KMS-11 (cell line): ENCODE data around the gene PCDHGB1.

Source experiments
- H2AFZ ChIP-seq: fragments of 200-600 bp; sonication (generic); 2 replicates; pipeline ENCODE4 v1.6.1; 2016; ENCODE audit warnings: antibody characterized with exemption, mixed run types, low read depth
- H3K27ac ChIP-seq: fragments of 200-600 bp; sonication (generic); 2 replicates; pipeline ENCODE4 v1.6.1; 2016; ENCODE audit warnings: mild to moderate bottlenecking, mixed run types
- H3K27me3 ChIP-seq: fragments of 200-600 bp; sonication (generic); 2 replicates; pipeline ENCODE4 v1.6.1; 2017; ENCODE audit warnings: mild to moderate bottlenecking, low read depth, mixed run types, moderate library complexity; ENCODE audit not compliant: insufficient read depth
- H3K36me3 ChIP-seq: fragments of 200-600 bp; sonication (generic); 2 replicates; pipeline ENCODE4 v1.6.1; 2017; ENCODE audit warnings: mild to moderate bottlenecking, mixed run types; ENCODE audit not compliant: insufficient read depth
- H3K4me1 ChIP-seq: fragments of 200-600 bp; sonication (generic); 2 replicates; pipeline ENCODE4 v1.6.1; 2016; ENCODE audit warnings: mild to moderate bottlenecking, low read depth, mixed run types; ENCODE audit not compliant: poor library complexity, severe bottlenecking
- H3K4me2 ChIP-seq: fragments of 200-600 bp; sonication (generic); 2 replicates; pipeline ENCODE4 v1.7.0; 2016; ENCODE audit warnings: mild to moderate bottlenecking, mixed run types
- H3K4me3 ChIP-seq: fragments of 200-600 bp; sonication (generic); IDR thresholded peaks from 2 replicates; pipeline ENCODE4 v1.6.1; 2017; ENCODE audit warnings: low read depth, low read length, mixed read lengths; ENCODE audit not compliant: insufficient read depth
- H3K79me2 ChIP-seq: fragments of 200-600 bp; sonication (generic); 2 replicates; pipeline ENCODE4 v1.6.1; 2016; ENCODE audit warnings: low read depth, mixed run types; ENCODE audit not compliant: insufficient read depth
- H3K9ac ChIP-seq: fragments of 200-600 bp; sonication (generic); 2 replicates; pipeline ENCODE4 v1.6.1; 2016; ENCODE audit warnings: mild to moderate bottlenecking, mixed run types
- H4K20me1 ChIP-seq: fragments of 200-600 bp; sonication (generic); 2 replicates; pipeline ENCODE4 v1.6.1; 2016; ENCODE audit warnings: mild to moderate bottlenecking, mixed run types; ENCODE audit not compliant: insufficient read depth
- CTCF ChIP-seq: fragments of 200-600 bp; sonication (generic); conservative IDR thresholded peaks from 2 replicates; pipeline ENCODE4 v1.6.1; 2017; ENCODE audit warnings: low read depth, mild to moderate bottlenecking, antibody characterized with exemption, low read length, moderate library complexity, mixed read lengths

PCDHGB1 gene

DNA sequence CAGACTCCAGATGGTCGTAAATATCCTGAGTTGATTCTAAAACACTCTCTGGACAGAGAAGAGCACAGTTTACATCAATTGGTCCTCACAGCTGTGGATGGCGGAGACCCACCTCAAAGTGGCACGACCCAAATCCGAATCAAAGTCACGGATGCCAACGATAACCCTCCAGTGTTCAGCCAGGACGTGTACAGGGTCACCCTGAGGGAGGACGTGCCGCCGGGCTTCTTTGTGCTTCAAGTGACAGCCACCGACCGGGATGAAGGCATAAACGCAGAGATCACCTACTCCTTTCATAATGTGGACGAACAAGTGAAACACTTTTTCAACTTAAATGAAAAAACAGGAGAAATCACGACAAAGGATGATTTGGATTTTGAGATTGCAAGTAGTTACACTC, 10.8 kb downstream of the PCDHGB1 start:
- H3K27ac ChIP-seq = no peak overlapping the region
- H3K9ac ChIP-seq = no peak overlapping the region
- no peaks in the 10 kb centered on the region for H3K27me3 ChIP-seq
- no peaks in the 10 kb centered on the region for H4K20me1 ChIP-seq
- TF ChIP-seq CTCF = no peak
- H3K4me2 ChIP-seq = no peak overlapping the region
- no peaks in the 10 kb centered on the region for H3K4me1 ChIP-seq
- H3K79me2 ChIP-seq = no peaks in the 10 kb centered on the region
- H2AFZ ChIP-seq = no peak overlapping the region
- H3K36me3 ChIP-seq = no peaks in the 10 kb centered on the region
- no peak overlapping the region for H3K4me3 ChIP-seq

- no peaks in the 10 kb centered on the region for H3K27me3 ChIP-seq
- H3K9ac ChIP-seq = no peak overlapping the region
- H3K36me3 ChIP-seq = no peaks in the 10 kb centered on the region
- H3K27ac ChIP-seq = no peak overlapping the region
- no peaks in the 10 kb centered on the region for H4K20me1 ChIP-seq
- H2AFZ ChIP-seq = no peak overlapping the region
- H3K4me1 ChIP-seq = no peaks in the 10 kb centered on the region
- H3K4me2 ChIP-seq = no peak overlapping the region
- no peaks in the 10 kb centered on the region for H3K79me2 ChIP-seq
- no peak for TF ChIP-seq CTCF
- H3K4me3 ChIP-seq = no peak overlapping the region
These were observed 12.8 kb downstream of the PCDHGB1 start for GRCh38 chr5:141362719-141363118.

DNA sequence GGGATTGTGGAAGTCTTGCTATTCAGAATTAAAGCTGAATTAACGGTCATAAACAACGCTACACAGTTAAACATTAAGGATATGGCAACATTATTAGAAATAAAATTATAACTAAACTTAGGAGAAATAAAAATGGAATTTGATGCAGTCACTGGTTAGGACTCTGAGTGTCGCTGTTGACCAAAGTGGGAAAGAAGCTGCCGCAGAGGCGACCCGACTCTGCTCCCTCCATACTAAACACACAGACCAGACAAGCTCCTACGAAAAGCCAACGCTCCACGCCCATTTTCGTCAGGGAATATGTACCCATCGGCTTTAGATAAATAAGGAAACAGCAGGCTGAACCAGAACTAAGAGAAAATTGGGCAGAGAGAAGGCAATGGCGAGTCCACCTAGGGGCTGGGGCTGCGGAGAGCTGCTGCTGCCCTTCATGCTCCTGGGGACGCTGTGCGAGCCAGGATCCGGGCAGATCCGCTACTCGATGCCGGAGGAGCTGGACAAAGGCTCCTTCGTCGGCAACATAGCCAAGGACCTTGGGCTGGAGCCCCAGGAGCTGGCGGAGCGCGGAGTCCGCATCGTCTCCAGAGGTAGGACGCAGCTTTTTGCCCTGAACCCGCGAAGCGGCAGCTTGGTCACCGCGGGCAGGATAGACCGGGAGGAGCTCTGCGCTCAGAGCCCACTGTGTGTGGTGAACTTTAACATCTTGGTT, 14.2 kb downstream of the PCDHGB1 start, which contains the start of gene PCDHGA5:
PCDHGA5 (plus strand) TSS at position 211 of the 709 bp plus-strand sequence; CDS start at position 380, 169 bp downstream.
- Histone ChIP-seq H2AFZ (no peak within 1 kb of the TSS), H3K9ac (no peak within 1 kb of the TSS), H3K4me3 (no peak within 1 kb of the TSS), H3K27ac (no peak within 1 kb of the TSS), H3K36me3 (no peaks in the 10 kb centered on the region), H3K79me2 (no peaks in the 10 kb centered on the region), H4K20me1 (no peaks in the 10 kb centered on the region), H3K4me2 (no peak within 1 kb of the TSS), H3K27me3 (no peaks in the 10 kb centered on the region), H3K4me1 (no peaks in the 10 kb centered on the region)
- no peak for TF ChIP-seq CTCF

DNA sequence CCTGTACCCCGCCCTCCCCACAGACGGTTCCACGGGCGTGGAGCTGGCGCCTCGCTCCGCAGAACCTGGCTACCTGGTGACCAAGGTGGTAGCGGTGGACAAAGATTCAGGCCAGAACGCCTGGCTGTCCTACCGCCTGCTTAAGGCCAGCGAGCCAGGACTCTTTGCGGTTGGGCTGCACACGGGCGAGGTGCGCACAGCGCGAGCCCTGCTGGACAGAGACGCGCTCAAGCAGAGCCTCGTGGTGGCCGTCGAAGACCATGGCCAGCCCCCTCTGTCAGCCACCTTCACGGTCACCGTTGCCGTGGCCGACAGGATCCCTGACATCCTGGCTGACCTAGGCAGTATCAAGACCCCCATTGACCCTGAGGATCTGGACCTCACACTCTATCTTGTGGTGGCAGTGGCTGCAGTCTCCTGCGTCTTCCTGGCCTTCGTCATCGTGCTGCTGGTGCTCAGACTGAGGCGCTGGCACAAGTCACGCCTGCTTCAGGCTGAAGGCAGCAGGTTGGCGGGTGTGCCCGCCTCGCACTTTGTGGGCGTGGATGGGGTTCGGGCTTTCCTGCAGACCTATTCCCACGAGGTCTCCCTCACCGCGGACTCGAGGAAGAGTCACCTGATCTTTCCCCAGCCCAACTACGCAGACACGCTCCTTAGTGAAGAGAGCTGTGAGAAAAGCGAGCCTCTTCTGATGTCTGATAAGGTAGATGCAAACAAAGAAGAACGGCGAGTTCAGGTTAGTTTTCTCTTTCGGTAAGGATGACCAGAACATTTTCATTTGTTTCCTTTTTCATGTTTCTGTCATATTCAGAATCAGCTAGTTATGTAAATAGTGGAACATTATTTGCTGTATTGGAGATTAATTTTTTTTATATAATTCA, 16.4 kb downstream of the PCDHGB1 start:
- H3K79me2 ChIP-seq = no peaks in the 10 kb centered on the region
- no peaks in the 10 kb centered on the region for H3K4me1 ChIP-seq
- H3K4me3 ChIP-seq = no peak overlapping the region
- TF ChIP-seq CTCF = no peak
- no peak overlapping the region for H3K4me2 ChIP-seq
- H3K9ac ChIP-seq = no peak overlapping the region
- H3K36me3 ChIP-seq = no peaks in the 10 kb centered on the region
- no peaks in the 10 kb centered on the region for H4K20me1 ChIP-seq
- H3K27me3 ChIP-seq = no peaks in the 10 kb centered on the region
- no peak overlapping the region for H3K27ac ChIP-seq
- H2AFZ ChIP-seq = no peak overlapping the region
